Adrenal gland (tissue), 5 donors: ENCODE measurements around the gene POMT1.

ENCODE experiments used
- POLR2A ChIP-seq, 2 donors: fragments of 450-650 bp; IDR thresholded peaks; one replicate each; pipeline ENCODE4 v1.6.1; 2017; ENCODE audit warnings: antibody characterized with exemption in 2 of 2, mild to moderate bottlenecking in 2 of 2, moderate library complexity in 1 of 2
- TF ChIP-seq, protein P1 (sequence below), 6 experiments: fragments of 450-650 bp in 4 of 6; fragments of 200-600 bp in 2 of 6; sonication (generic) in 1 of 6; IDR thresholded peaks; 1 replicate in 5 of 6; 2 replicates in 1 of 6; pipeline versions ENCODE4 v1.5.1 to v1.8.0; 2016 to 2021; ENCODE audit warnings: antibody characterized with exemption in 6 of 6, mild to moderate bottlenecking in 2 of 6, moderate library complexity in 1 of 6
- donor health status: DM: no; HTN: no; CAD: no.

GRCh38 chr9:131554087-131554842 is 51.5 kb downstream of the POMT1 start:
- TF ChIP-seq, protein P1, sequence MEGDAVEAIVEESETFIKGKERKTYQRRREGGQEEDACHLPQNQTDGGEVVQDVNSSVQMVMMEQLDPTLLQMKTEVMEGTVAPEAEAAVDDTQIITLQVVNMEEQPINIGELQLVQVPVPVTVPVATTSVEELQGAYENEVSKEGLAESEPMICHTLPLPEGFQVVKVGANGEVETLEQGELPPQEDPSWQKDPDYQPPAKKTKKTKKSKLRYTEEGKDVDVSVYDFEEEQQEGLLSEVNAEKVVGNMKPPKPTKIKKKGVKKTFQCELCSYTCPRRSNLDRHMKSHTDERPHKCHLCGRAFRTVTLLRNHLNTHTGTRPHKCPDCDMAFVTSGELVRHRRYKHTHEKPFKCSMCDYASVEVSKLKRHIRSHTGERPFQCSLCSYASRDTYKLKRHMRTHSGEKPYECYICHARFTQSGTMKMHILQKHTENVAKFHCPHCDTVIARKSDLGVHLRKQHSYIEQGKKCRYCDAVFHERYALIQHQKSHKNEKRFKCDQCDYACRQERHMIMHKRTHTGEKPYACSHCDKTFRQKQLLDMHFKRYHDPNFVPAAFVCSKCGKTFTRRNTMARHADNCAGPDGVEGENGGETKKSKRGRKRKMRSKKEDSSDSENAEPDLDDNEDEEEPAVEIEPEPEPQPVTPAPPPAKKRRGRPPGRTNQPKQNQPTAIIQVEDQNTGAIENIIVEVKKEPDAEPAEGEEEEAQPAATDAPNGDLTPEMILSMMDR (IDR thresholded peaks at IDR 0.05): no peak
- TF ChIP-seq POLR2A (IDR thresholded peaks at IDR 0.05): no peak
